ENCODE results near the gene ISLR. TPM values are rescaled to one million over a fixed set of nuclear protein-coding genes. Genes with fewer than 3 reads are reported as not detected.

ISLR gene
- total and polyA plus RNA-seq, 4 donors, result 2.4 to 4.2 (median 3.5) TPM

DNA sequence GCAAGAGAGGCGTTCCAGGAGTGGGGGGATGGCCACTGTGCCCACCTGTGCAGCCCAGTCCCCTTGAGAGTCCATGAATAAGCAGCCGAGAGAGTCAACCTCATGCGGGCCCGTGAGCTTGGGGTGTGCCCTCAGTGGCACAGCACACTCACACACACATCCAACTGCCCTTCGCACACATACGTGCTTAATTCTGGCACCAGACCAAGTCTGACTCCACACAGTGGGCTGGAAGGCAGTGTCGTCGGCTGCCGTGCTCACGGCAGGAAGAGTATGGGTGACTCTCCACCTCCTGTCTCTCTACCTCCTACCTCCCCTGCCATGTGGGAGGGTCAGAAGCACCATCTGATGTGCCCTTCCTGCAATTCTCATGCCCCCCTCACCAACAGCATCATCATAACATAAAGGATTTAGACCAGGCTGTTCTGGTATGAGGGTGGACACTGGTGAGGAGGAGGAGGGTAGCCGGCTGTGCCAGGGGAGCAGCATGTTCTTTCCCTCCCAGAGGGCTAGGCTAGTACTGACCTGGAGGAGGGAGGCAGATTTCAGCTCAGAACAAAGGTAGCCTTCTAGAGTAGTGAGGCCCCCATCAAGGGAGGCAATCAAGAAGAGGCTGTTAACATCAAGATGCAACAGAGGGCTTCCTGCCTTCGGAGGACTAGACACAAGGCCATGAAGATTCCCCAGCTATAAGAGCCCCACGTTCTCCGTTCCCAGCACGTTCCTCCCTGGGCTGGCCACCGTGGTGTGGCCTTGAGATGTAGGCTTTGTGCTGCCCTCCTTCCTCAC lies 34.3 kb downstream of the ISLR start (continued):
- TF ChIP-seq, protein P1, sequence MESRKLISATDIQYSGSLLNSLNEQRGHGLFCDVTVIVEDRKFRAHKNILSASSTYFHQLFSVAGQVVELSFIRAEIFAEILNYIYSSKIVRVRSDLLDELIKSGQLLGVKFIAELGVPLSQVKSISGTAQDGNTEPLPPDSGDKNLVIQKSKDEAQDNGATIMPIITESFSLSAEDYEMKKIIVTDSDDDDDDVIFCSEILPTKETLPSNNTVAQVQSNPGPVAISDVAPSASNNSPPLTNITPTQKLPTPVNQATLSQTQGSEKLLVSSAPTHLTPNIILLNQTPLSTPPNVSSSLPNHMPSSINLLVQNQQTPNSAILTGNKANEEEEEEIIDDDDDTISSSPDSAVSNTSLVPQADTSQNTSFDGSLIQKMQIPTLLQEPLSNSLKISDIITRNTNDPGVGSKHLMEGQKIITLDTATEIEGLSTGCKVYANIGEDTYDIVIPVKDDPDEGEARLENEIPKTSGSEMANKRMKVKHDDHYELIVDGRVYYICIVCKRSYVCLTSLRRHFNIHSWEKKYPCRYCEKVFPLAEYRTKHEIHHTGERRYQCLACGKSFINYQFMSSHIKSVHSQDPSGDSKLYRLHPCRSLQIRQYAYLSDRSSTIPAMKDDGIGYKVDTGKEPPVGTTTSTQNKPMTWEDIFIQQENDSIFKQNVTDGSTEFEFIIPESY (IDR thresholded peaks at IDR 0.05), result no peak
- TF ChIP-seq RAD21 (IDR thresholded peaks at IDR 0.05) (no peak), TAF1 (conservative IDR thresholded peaks at IDR 0.05) (no peak), EGR1 (IDR thresholded peaks at IDR 0.05; ENCODE audit: low read depth in 2 of 2) (no peak), GABPA (IDR thresholded peaks at IDR 0.05 in 1 of 2, conservative IDR thresholded peaks at IDR 0.05 in 1 of 2) (no peak), SP1 (IDR thresholded peaks at IDR 0.05) (no peak), FOXA1 (IDR thresholded peaks at IDR 0.05) (no peak), YY1 (IDR thresholded peaks at IDR 0.05) (no peak), JUND (IDR thresholded peaks at IDR 0.05) (no peak), HNF4A (conservative IDR thresholded peaks at IDR 0.05) (no peak)
- TF ChIP-seq, protein P2, sequence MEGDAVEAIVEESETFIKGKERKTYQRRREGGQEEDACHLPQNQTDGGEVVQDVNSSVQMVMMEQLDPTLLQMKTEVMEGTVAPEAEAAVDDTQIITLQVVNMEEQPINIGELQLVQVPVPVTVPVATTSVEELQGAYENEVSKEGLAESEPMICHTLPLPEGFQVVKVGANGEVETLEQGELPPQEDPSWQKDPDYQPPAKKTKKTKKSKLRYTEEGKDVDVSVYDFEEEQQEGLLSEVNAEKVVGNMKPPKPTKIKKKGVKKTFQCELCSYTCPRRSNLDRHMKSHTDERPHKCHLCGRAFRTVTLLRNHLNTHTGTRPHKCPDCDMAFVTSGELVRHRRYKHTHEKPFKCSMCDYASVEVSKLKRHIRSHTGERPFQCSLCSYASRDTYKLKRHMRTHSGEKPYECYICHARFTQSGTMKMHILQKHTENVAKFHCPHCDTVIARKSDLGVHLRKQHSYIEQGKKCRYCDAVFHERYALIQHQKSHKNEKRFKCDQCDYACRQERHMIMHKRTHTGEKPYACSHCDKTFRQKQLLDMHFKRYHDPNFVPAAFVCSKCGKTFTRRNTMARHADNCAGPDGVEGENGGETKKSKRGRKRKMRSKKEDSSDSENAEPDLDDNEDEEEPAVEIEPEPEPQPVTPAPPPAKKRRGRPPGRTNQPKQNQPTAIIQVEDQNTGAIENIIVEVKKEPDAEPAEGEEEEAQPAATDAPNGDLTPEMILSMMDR (IDR thresholded peaks at IDR 0.05; ENCODE audit: low read depth, low read length, missing input control), result no peak

DNA sequence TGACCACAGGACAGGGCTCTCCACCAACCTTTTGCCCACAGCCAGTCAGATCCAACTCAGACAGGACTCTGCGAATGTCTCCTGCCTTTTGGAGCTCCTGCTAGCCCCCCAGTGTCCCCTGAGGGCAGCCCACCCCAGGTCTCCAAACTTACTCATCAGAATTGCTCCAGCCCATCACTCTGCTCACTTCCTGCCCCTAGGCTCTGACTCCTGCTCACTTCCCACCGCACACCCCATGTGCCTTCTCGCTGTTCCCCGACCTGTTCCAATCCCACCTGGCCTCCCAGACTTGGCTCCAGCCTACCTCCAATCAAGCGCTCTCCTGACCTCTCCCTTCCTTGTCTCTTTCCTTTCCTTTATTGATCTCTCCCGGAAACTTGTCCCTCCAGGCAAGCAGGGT lies 35.0 kb downstream of the ISLR start:
- no peaks in the 10 kb centered on the region for H3K4me1 ChIP-seq (ENCODE audit: control insufficient read depth in 4 of 4, insufficient read depth in 4 of 4, low read length in 3 of 4)
- TF ChIP-seq GABPA (IDR thresholded peaks at IDR 0.05 in 1 of 2, conservative IDR thresholded peaks at IDR 0.05 in 1 of 2), result no peak
- TF ChIP-seq EGR1 (IDR thresholded peaks at IDR 0.05; ENCODE audit: low read depth in 2 of 2), result no peak
- TF ChIP-seq, protein P1 (IDR thresholded peaks at IDR 0.05), result no peak
- no peak for TF ChIP-seq RAD21 (IDR thresholded peaks at IDR 0.05)
- TF ChIP-seq TAF1 (conservative IDR thresholded peaks at IDR 0.05), result no peak
- TF ChIP-seq HNF4G (IDR thresholded peaks at IDR 0.05), result no peak
- TF ChIP-seq, protein P2 (IDR thresholded peaks at IDR 0.05; ENCODE audit: low read depth, low read length, missing input control), result no peak
- TF ChIP-seq FOXA1 (IDR thresholded peaks at IDR 0.05), result no peak
- no peak for TF ChIP-seq FOXA2 (IDR thresholded peaks at IDR 0.05)
- no peak for TF ChIP-seq NR2F2 (IDR thresholded peaks at IDR 0.05)
- TF ChIP-seq, protein P3, sequence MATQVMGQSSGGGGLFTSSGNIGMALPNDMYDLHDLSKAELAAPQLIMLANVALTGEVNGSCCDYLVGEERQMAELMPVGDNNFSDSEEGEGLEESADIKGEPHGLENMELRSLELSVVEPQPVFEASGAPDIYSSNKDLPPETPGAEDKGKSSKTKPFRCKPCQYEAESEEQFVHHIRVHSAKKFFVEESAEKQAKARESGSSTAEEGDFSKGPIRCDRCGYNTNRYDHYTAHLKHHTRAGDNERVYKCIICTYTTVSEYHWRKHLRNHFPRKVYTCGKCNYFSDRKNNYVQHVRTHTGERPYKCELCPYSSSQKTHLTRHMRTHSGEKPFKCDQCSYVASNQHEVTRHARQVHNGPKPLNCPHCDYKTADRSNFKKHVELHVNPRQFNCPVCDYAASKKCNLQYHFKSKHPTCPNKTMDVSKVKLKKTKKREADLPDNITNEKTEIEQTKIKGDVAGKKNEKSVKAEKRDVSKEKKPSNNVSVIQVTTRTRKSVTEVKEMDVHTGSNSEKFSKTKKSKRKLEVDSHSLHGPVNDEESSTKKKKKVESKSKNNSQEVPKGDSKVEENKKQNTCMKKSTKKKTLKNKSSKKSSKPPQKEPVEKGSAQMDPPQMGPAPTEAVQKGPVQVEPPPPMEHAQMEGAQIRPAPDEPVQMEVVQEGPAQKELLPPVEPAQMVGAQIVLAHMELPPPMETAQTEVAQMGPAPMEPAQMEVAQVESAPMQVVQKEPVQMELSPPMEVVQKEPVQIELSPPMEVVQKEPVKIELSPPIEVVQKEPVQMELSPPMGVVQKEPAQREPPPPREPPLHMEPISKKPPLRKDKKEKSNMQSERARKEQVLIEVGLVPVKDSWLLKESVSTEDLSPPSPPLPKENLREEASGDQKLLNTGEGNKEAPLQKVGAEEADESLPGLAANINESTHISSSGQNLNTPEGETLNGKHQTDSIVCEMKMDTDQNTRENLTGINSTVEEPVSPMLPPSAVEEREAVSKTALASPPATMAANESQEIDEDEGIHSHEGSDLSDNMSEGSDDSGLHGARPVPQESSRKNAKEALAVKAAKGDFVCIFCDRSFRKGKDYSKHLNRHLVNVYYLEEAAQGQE (IDR thresholded peaks at IDR 0.05), result no peak
- no peak for TF ChIP-seq YY1 (IDR thresholded peaks at IDR 0.05)
- no peak for TF ChIP-seq RXRA (IDR thresholded peaks at IDR 0.05)
- TF ChIP-seq JUND (IDR thresholded peaks at IDR 0.05), result no peak
- TF ChIP-seq, protein P4, sequence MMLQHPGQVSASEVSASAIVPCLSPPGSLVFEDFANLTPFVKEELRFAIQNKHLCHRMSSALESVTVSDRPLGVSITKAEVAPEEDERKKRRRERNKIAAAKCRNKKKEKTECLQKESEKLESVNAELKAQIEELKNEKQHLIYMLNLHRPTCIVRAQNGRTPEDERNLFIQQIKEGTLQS (IDR thresholded peaks at IDR 0.05), result no peak
- no peak for TF ChIP-seq SP1 (IDR thresholded peaks at IDR 0.05)
- TF ChIP-seq HNF4A (conservative IDR thresholded peaks at IDR 0.05), result no peak
- TF ChIP-seq, protein P5, sequence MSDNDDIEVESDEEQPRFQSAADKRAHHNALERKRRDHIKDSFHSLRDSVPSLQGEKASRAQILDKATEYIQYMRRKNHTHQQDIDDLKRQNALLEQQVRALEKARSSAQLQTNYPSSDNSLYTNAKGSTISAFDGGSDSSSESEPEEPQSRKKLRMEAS (IDR thresholded peaks at IDR 0.05), result no peak
- 60% methylated on average over 6 of the region's 6 CpGs for WGBS
- H3K9ac ChIP-seq (ENCODE audit: low read depth in 1 of 2, low read length in 2 of 2), result no peak overlapping the region
- DNase-seq (ENCODE audit: low spot score), result no peak
- H3K9me3 ChIP-seq (ENCODE audit: control insufficient read depth in 4 of 4, low read length in 3 of 4), result no peaks in the 10 kb centered on the region
- H3K27ac ChIP-seq (ENCODE audit: low read depth in 1 of 2, low read length in 2 of 2), result no peak overlapping the region
- no peak overlapping the region for H3K4me3 ChIP-seq (ENCODE audit: low read depth in 1 of 3, low read length in 3 of 3)
- H3K27me3 ChIP-seq (ENCODE audit: control insufficient read depth in 4 of 4, insufficient read depth in 4 of 4, low read length in 3 of 4), result peaks cover 0 to 6% (median 0%) of the 10 kb centered on the region in 4 donors
- no peaks in the 10 kb centered on the region for H3K36me3 ChIP-seq (ENCODE audit: control insufficient read depth in 4 of 4, insufficient read depth in 3 of 4, low read depth in 1 of 4, low read length in 3 of 4)
